Vagina (tissue), 2 donors: Measurements from ENCODE around the gene ARX. TPM values are rescaled to one million over a fixed set of nuclear protein-coding genes. Genes with fewer than 3 reads are reported as not detected.

Experiments used
- DNase-seq, 2 donors: peaks; one replicate each; pipeline ENCODE4 v3.0.0-alpha.2; 2017; ENCODE audit errors: extremely low spot score in 2 of 2
- H3K27ac ChIP-seq: fragments of 200-600 bp; sonication (generic); one replicate; pipeline ENCODE4 v1.5.1; 2019
- H3K27me3 ChIP-seq: fragments of 200-600 bp; sonication (generic); one replicate; pipeline ENCODE4 v1.5.1; 2019
- H3K36me3 ChIP-seq, 2 donors: fragments of 200-600 bp; sonication (generic); one replicate each; pipeline ENCODE4 v1.5.1; 2017 to 2019
- H3K4me1 ChIP-seq: fragments of 200-600 bp; sonication (generic); one replicate; pipeline ENCODE4 v1.5.1; 2019
- H3K4me3 ChIP-seq, 2 donors: fragments of 200-600 bp; sonication (generic); 1 replicate in 1 of 2; 2 replicates in 1 of 2; pipeline ENCODE4 v1.5.1; 2016 to 2019
- H3K9me3 ChIP-seq: fragments of 200-600 bp; sonication (generic); one replicate; pipeline ENCODE4 v1.5.1; 2019
- POLR2A ChIP-seq, 2 donors: fragments of 450-650 bp; IDR thresholded peaks; one replicate each; pipeline ENCODE4 v1.6.1; 2017; ENCODE audit warnings: antibody characterized with exemption in 2 of 2, mild to moderate bottlenecking in 2 of 2, moderate library complexity in 2 of 2
- POLR2AphosphoS5 ChIP-seq, 2 donors: sonication (generic); formaldehyde crosslinking; IDR thresholded peaks; one replicate each; pipeline ENCODE4 v1.9.0; 2017; ENCODE audit warnings: antibody characterized with exemption in 2 of 2, mild to moderate bottlenecking in 2 of 2, low read depth in 1 of 2; ENCODE audit not compliant: insufficient read depth in 1 of 2
- intact Hi-C: fragments of 100-400 bp; cut with DNase I; formaldehyde crosslinking; loops from one replicate; pipeline ENCODE4 v1.15.1; 2023
- total RNA-seq: library from RNA; depleted of rRNA; stranded (reverse); fragments of >200 nt; gene quantifications from one replicate; pipeline ENCODE4 v1.2.3, GENCODE V29; 2016
- TF ChIP-seq, protein P1 (sequence below), 3 experiments: fragments of 450-650 bp in 2 of 3; fragments of 200-600 bp in 1 of 3; sonication (generic) in 1 of 3; IDR thresholded peaks; one replicate each; pipeline ENCODE4 v1.5.1; 2017 to 2019; ENCODE audit warnings: antibody characterized with exemption in 3 of 3, mild to moderate bottlenecking in 2 of 3, moderate library complexity in 2 of 3

Gene ARX
- total RNA-seq, 1 donor from 2014 or later = not detected

DNA sequence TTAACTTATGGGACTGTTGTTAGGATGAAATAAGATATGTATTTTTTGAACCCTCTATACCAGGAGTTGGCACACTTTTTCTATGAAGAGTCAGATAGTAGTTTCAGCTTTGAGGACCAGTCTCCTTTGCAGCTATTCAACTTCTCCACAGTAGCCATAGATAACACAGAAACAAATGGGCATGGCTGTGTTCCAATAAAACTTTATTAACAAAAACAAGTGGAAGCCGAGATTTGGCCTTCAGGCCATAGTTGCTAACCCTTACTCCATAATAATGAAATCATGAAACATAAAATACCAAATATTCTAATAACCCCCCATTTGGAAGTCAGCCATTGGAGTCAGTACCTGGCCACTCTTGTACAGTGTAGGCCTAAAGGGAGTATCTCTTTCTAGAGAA, 30.6 kb downstream of the ARX start:
- Histone ChIP-seq H3K4me1 (no peaks in the 10 kb centered on the region), H3K4me3 (no peak overlapping the region), H3K27ac (no peak overlapping the region), H3K27me3 (no peaks in the 10 kb centered on the region), H3K9me3 (no peaks in the 10 kb centered on the region), H3K36me3 (no peaks in the 10 kb centered on the region)
- no peak for DNase-seq
- no peak for TF ChIP-seq POLR2AphosphoS5 (IDR thresholded peaks at IDR 0.05; ENCODE audit: insufficient read depth in 1 of 2, low read depth in 1 of 2)
- TF ChIP-seq, protein P1, sequence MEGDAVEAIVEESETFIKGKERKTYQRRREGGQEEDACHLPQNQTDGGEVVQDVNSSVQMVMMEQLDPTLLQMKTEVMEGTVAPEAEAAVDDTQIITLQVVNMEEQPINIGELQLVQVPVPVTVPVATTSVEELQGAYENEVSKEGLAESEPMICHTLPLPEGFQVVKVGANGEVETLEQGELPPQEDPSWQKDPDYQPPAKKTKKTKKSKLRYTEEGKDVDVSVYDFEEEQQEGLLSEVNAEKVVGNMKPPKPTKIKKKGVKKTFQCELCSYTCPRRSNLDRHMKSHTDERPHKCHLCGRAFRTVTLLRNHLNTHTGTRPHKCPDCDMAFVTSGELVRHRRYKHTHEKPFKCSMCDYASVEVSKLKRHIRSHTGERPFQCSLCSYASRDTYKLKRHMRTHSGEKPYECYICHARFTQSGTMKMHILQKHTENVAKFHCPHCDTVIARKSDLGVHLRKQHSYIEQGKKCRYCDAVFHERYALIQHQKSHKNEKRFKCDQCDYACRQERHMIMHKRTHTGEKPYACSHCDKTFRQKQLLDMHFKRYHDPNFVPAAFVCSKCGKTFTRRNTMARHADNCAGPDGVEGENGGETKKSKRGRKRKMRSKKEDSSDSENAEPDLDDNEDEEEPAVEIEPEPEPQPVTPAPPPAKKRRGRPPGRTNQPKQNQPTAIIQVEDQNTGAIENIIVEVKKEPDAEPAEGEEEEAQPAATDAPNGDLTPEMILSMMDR (IDR thresholded peaks at IDR 0.05) = no peak
- TF ChIP-seq POLR2A (IDR thresholded peaks at IDR 0.05) = no peak
- intact Hi-C loops = no loop called here

DNA sequence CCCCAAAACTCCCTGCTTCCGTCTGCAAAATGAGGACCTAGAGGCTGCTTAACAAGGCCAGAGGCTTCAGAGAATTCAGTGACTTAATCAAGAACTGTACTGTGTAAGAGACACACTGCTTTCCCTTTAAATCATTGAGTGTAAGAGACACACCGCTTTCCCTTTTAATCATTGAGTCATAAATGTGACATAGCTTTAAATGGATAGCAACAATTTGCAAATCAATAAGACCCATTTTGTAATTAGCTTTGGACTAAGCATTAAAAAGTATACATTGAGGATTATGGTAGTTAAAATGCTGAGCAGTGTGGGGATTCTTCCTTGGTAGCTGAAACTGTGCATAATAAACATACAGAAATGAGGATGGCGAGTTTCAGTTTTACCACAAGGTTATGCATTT, 31.8 kb downstream of the ARX start:
- TF ChIP-seq, protein P1 (IDR thresholded peaks at IDR 0.05) = no peak
- TF ChIP-seq POLR2AphosphoS5 (IDR thresholded peaks at IDR 0.05; ENCODE audit: insufficient read depth in 1 of 2, low read depth in 1 of 2) (no peak), POLR2A (IDR thresholded peaks at IDR 0.05) (no peak)
- no peak for DNase-seq
- Histone ChIP-seq H3K27me3 (no peaks in the 10 kb centered on the region), H3K4me3 (no peak overlapping the region), H3K9me3 (no peaks in the 10 kb centered on the region), H3K27ac (no peak overlapping the region), H3K36me3 (no peaks in the 10 kb centered on the region), H3K4me1 (no peaks in the 10 kb centered on the region)
- intact Hi-C loops = no loop called here

DNA sequence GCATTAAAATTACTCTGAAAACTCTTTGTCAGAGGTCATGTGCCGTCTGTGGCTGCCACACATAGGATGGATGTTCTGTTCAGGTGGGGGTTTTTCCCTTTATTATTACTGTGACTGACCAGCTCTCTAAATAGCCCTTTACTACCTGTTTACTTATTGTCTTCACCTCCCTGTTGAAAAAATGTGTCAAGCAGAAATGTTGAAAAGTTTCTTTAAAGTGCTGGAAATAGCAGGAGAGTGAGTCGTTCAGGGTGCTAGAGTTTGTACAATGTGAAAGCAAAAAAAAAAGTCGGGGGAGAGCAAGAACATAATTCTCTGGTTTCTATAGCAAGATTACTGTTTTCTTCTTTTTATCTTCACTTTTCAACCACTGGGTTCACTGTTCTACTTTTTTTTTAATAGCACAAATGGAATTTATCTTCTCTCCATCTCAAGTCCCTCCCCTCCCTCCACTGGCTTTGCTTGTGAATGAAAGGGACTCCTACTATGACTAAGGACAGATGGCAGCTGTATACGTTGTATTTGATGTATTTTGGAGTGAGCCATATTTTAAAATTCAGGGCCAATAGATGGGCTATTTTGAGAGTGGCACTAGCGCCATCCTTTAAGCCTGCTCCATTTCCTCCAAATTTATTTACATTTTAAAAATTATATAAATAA, 33.3 kb downstream of the ARX start:
- intact Hi-C loops = no loop called here
- no peak for DNase-seq
- H3K4me1 ChIP-seq = no peaks in the 10 kb centered on the region
- no peak overlapping the region for H3K27ac ChIP-seq
- H3K4me3 ChIP-seq = no peak overlapping the region
- TF ChIP-seq POLR2AphosphoS5 (IDR thresholded peaks at IDR 0.05; ENCODE audit: insufficient read depth in 1 of 2, low read depth in 1 of 2) = no peak
- no peaks in the 10 kb centered on the region for H3K27me3 ChIP-seq
- H3K36me3 ChIP-seq = no peaks in the 10 kb centered on the region
- H3K9me3 ChIP-seq = no peaks in the 10 kb centered on the region

DNA sequence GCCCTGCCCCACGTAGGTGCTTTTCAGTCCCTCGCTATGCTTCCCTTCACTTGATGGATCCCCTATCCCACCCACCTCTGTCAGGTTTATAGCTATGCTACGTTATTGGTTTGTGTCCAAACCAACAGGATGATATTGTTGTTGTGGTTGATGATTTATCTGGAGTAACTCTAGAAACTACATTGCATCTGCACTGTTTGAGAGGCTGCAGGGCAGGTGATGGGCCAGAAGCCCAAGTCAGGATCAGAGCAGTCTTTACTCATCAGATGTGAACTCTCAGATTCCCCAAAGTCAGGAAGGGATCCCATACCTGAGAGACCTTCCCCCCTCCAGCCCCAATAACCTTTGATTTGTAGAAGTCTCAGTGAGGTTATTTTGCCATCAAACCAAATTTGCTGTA, 34.7 kb downstream of the ARX start:
- intact Hi-C loops = no loop called here
- no peak for DNase-seq
- no peak overlapping the region for H3K4me3 ChIP-seq
- no peak for TF ChIP-seq POLR2A (IDR thresholded peaks at IDR 0.05)
- no peak for TF ChIP-seq POLR2AphosphoS5 (IDR thresholded peaks at IDR 0.05; ENCODE audit: insufficient read depth in 1 of 2, low read depth in 1 of 2)
- TF ChIP-seq, protein P1 (IDR thresholded peaks at IDR 0.05) = no peak
- no peaks in the 10 kb centered on the region for H3K36me3 ChIP-seq
- H3K9me3 ChIP-seq = no peaks in the 10 kb centered on the region
- H3K27me3 ChIP-seq = no peaks in the 10 kb centered on the region
- H3K27ac ChIP-seq = no peak overlapping the region
- no peaks in the 10 kb centered on the region for H3K4me1 ChIP-seq

DNA sequence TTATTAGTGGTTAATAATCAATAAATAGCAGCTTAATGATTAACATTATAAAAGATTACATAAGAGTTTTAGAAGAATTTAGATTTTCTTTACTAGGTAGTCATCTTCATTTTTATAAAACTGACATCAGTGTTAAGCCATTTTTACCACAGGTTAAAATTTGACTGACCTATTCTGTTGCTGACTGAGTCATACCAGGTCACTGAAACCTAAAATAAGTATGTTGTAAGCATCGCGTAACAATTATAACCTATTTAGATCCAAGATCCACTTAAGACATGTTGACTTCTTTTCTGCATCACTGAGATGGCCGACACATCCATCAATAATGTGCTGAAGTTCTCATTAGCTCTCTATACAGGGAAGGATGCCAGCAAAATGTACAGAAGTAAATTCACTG, 36.7 kb downstream of the ARX start:
- intact Hi-C loops = no loop called here

More for the DNA sequence above, 36.7 kb downstream of the ARX start:
- Histone ChIP-seq H3K27me3 (no peaks in the 10 kb centered on the region), H3K9me3 (no peaks in the 10 kb centered on the region), H3K4me1 (no peaks in the 10 kb centered on the region), H3K4me3 (no peak overlapping the region), H3K36me3 (no peaks in the 10 kb centered on the region), H3K27ac (no peak overlapping the region)
- TF ChIP-seq, protein P1 (IDR thresholded peaks at IDR 0.05) = no peak
- no peak for TF ChIP-seq POLR2AphosphoS5 (IDR thresholded peaks at IDR 0.05; ENCODE audit: insufficient read depth in 1 of 2, low read depth in 1 of 2)
- DNase-seq = no peak
